GM12878 (cell line): ENCODE data around the gene SSX4. TPM values are rescaled to one million over a fixed set of nuclear protein-coding genes. Genes with fewer than 3 reads are reported as not detected.
"Not testable (repeated sequence)": the region's sequence is repeated elsewhere in the genome, so short reads cannot be mapped to it uniquely, and the experiment has no call there.

Experiments
- ATAC-seq: fragments of 200-7000 bp; cut with Tn5 transposase; 3 replicates; pipeline ENCODE4 v1.9.1; 2020; ENCODE audit warnings: mild to moderate bottlenecking, moderate library complexity
- BruUV-seq: library from RNA; stranded (reverse); fragments of 400-500 nt; replicated peaks from 2 replicates; lab custom pipeline; 2021; lab: Mats Ljungman, UMichigan
- CTCF ChIA-PET: fragments of 300-600 bp; sonication (Branson Sonifier 250); formaldehyde crosslinking; extraction: SDS; loops from one replicate; lab custom pipeline; 2021; ENCODE audit warnings: inconsistent platforms; lab: Yijun Ruan, JAX
- POLR2A ChIA-PET: fragments of 350-600 bp; formaldehyde crosslinking; extraction: SDS; loops from one replicate; lab custom pipeline; 2021; ENCODE audit warnings: inconsistent platforms; lab: Charles Lee
- RAD21 ChIA-PET: fragments of 300-600 bp; sonication (Branson Sonifier 250); formaldehyde crosslinking; loops from one replicate; lab custom pipeline; 2023; ENCODE audit warnings: antibody characterized with exemption; ENCODE audit not compliant: unreplicated experiment; lab: Charles Lee
- SMC1A ChIA-PET: fragments of 300-600 bp; sonication (Branson Sonifier 250); formaldehyde crosslinking; loops from one replicate; lab custom pipeline; 2023; ENCODE audit not compliant: unreplicated experiment, uncharacterized antibody; lab: Charles Lee
- DNase-seq: peaks from one replicate; pipeline ENCODE4 v3.0.0-alpha.2; 2011; ENCODE audit warnings: low read depth, low spot score
- FAIRE-seq: peaks from 3 replicates; lab custom pipeline; 2011; peaks lifted over from hg19 to GRCh38; lab: Jason Lieb, UNC
- H2AFZ ChIP-seq: 2 replicates; pipeline ENCODE4 v1.6.0; 2011; ENCODE audit warnings: low read depth, low read length, control low read depth; ENCODE audit not compliant: control insufficient read depth
- H3K27ac ChIP-seq: 2 replicates; pipeline ENCODE4 v1.5.1; 2011; ENCODE audit warnings: control low read depth; ENCODE audit not compliant: control insufficient read depth, insufficient read depth
- H3K27me3 ChIP-seq, 2 experiments: replicated peaks in 1 of 2; 2 replicates each; pipeline versions ENCODE4 v1.6.0 to v1.6.1; 2011; ENCODE audit warnings: low read length in 1 of 2; ENCODE audit not compliant: control insufficient read depth in 2 of 2, insufficient read depth in 2 of 2
- H3K36me3 ChIP-seq, 2 experiments: 2 replicates each; pipeline ENCODE4 v1.5.1; 2011; ENCODE audit warnings: low read length in 1 of 2; ENCODE audit not compliant: control insufficient read depth in 2 of 2, insufficient read depth in 2 of 2
- H3K4me1 ChIP-seq: 2 replicates; pipeline ENCODE4 v1.6.1; 2011; ENCODE audit warnings: mild to moderate bottlenecking, low read length, moderate library complexity, mixed read lengths; ENCODE audit not compliant: control insufficient read depth, insufficient read depth
- H3K4me2 ChIP-seq: 2 replicates; pipeline ENCODE4 v1.6.0; 2011; ENCODE audit warnings: control low read depth; ENCODE audit not compliant: control insufficient read depth, insufficient read depth
- H3K4me3 ChIP-seq: fragments of 200-600 bp; sonication (generic); 2 replicates; pipeline ENCODE4 v1.5.1; 2016
- H3K79me2 ChIP-seq: 2 replicates; pipeline ENCODE4 v1.6.0; 2011; ENCODE audit warnings: low read length; ENCODE audit not compliant: control insufficient read depth, insufficient read depth
- H3K9ac ChIP-seq: 2 replicates; pipeline ENCODE4 v1.8.0; 2011; ENCODE audit warnings: low read length, control low read depth, mixed read lengths; ENCODE audit not compliant: control insufficient read depth, insufficient read depth
- H3K9me3 ChIP-seq: replicated peaks from 3 replicates; pipeline ENCODE4 v1.5.1; 2011; ENCODE audit warnings: mild to moderate bottlenecking, low read length; ENCODE audit not compliant: control insufficient read depth, insufficient read depth
- H4K20me1 ChIP-seq: 2 replicates; pipeline ENCODE4 v1.6.0; 2011; ENCODE audit not compliant: control insufficient read depth, insufficient read depth
- WGBS: methylation state at CpG from one replicate; pipeline ENCODE4 v1.1.6; 2016; ENCODE audit warnings: low lambda C conversion rate; ENCODE audit not compliant: insufficient replicate concordance, insufficient coverage; ENCODE audit errors: missing lambda C conversion rate; 5-methylcytosine and 5-hydroxymethylcytosine counted together
- in situ Hi-C: fragments of 300-500 bp; cut with MboI; formaldehyde crosslinking; loops from 9 replicates; pipeline ENCODE4 v1.14.3; 2018; ENCODE audit warnings: mixed read lengths
- intact Hi-C: fragments of 100-400 bp; cut with micrococcal nuclease; formaldehyde crosslinking; loops from one replicate; pipeline ENCODE4 v1.14.2; 2022; ENCODE audit not compliant: unreplicated experiment
- polyA plus RNA-seq, 11 experiments: library from polyadenylated mRNA; depleted of rRNA in 4 of 11; unstranded in 6 of 11; stranded (reverse) in 5 of 11; fragments of >200 nt; fragmentation: Nextera tagmentation in 4 of 11; fragmentation: Illumina TruSeq in 1 of 11; extraction: Ambion mirVana in 4 of 11; extraction: Trizol in 1 of 11; gene quantifications; 1 replicate in 1 of 11; 2 replicates in 10 of 11; pipeline versions ENCODE4 v1.2.1 to v1.2.3, GENCODE V29; 2011 to 2016; ENCODE audit warnings: inconsistent platforms in 2 of 11, missing spikeins in 2 of 11, low read depth in 1 of 11
- small RNA-seq: library from RNA; depleted of rRNA; stranded (forward); fragments of <200 nt; gene quantifications from one replicate; pipeline ENCODE3, GENCODE V24; 2014
- total RNA-seq, 4 experiments: library from RNA; depleted of rRNA in 3 of 4; stranded (reverse); fragments of >200 nt in 3 of 4; fragmentation: Illumina TruSeq in 1 of 4; extraction: Trizol in 1 of 4; gene quantifications; 2 replicates each; pipeline versions ENCODE4 v1.2.1 to v1.2.3, GENCODE V29; 2013 to 2021

The SSX4 gene
- total and polyA plus RNA-seq, 10 of the 15 experiments (the other 5 are each of a cell fraction or from before 2014, with no cell fraction given) = not detected

DNA sequence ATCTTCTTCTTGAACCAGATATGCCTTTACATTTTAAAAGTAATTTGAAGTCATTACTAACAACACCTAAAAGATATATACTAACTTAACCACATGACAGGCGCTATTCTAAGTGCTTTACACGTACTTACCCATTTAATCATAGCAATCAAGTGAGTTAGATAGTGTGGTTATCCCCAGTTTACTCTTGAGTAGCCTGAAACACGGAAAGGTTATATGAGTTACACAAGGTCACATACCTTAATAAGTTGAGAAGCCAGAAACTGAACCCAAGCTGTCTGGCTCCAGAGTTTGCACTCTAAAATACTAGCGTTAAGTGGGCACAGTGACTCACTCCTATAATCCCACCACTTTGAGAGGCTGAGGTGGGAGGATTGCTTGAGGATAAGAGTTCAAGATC lies 46.8 kb downstream of the SSX4 start:
- 27% methylated on average over 4 of the region's 4 CpGs for WGBS
- H3K27ac ChIP-seq, CTCF ChIA-PET, H3K36me3 ChIP-seq, intact Hi-C loops, H3K27me3 ChIP-seq, H3K4me3 ChIP-seq, H3K4me2 ChIP-seq, H3K79me2 ChIP-seq, H3K4me1 ChIP-seq, SMC1A ChIA-PET, BruUV-seq, RAD21 ChIA-PET, ATAC-seq, H4K20me1 ChIP-seq, H3K9ac ChIP-seq, DNase-seq, H3K9me3 ChIP-seq, POLR2A ChIA-PET, FAIRE-seq, H2AFZ ChIP-seq: not testable (repeated sequence)
- in situ Hi-C loops = loop anchor here (25.0 kb wide), 1 partner anchor 118 kb away; no protein-coding TSS in a partner anchor

DNA sequence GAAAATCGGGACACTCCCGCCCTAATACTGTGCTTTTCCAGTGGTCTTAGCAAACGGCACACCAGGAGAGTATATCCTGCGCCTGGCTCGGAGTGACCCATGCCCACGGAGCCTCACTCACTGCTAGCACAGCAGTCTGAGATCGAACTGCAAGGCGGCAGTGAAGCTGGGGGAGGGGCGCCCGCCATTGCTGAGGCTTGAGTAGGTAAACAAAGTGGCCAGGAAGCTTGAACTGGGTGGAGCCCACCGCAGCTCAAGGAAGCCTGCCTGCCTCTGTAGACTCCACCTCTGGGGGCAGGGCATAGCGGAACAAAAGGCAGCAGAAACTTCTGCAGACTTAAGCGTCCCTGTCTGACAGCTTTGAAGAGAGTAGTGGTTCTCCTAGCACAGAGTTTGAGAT lies 50.4 kb downstream of the SSX4 start:
- H3K27ac ChIP-seq, intact Hi-C loops, H3K9ac ChIP-seq, H3K4me2 ChIP-seq, FAIRE-seq, H3K4me1 ChIP-seq, RAD21 ChIA-PET, POLR2A ChIA-PET, H2AFZ ChIP-seq, CTCF ChIA-PET, ATAC-seq, H4K20me1 ChIP-seq, DNase-seq, H3K36me3 ChIP-seq, BruUV-seq, H3K27me3 ChIP-seq, H3K4me3 ChIP-seq, H3K79me2 ChIP-seq, SMC1A ChIA-PET, H3K9me3 ChIP-seq: not testable (repeated sequence)
- 60% methylated on average over 13 of the region's 13 CpGs for WGBS
- in situ Hi-C loops = loop anchor here (25.0 kb wide), 1 partner anchor 121 kb away; no protein-coding TSS in a partner anchor

Small RNA genes within 50 kb of the gene (small RNA-seq; reads per million reads assigned to genes)
- gene AL606490.4 = not detected
- gene AL606490.7 = not detected
- not detected for gene AL606490.9

Other genes starting within 250 kb of the SSX4 start
Only the 7 nearest of the 11 such genes appear.
- not detected in 2 replicates for gene SSX1, start 128.1 kb upstream of the SSX4 start, total RNA-seq (2014; rRNA removed)
- gene SSX1, start 128.1 kb upstream of the SSX4 start, total RNA-seq (2014; rRNA removed; fragmentation: Illumina TruSeq; extraction: Trizol) = not detected in 2 replicates
- 0.15 TPM in 1 of 2 replicates, not detected in the other for gene SSX1, start 128.1 kb upstream of the SSX4 start, total RNA-seq (2021)
- gene SSX1, start 128.1 kb upstream of the SSX4 start, polyA plus RNA-seq (2011; rRNA removed) = 0.17 and 0.26 TPM in 2 replicates
- not detected in 2 replicates for gene SSX1, start 128.1 kb upstream of the SSX4 start, polyA plus RNA-seq (2014; fragmentation: Illumina TruSeq; extraction: Trizol)
- gene SSX1, start 128.1 kb upstream of the SSX4 start, polyA plus RNA-seq (2014; fragmentation: Nextera tagmentation; extraction: Ambion mirVana) = not detected
- gene SSX1, start 128.1 kb upstream of the SSX4 start, polyA plus RNA-seq (2014; rRNA removed) = not detected in 2 replicates
- gene SSX1, start 128.1 kb upstream of the SSX4 start, polyA plus RNA-seq (2016; fragmentation: Nextera tagmentation; extraction: Ambion mirVana) = not detected
- not detected in 2 replicates for gene SSX3, start 26.8 kb upstream of the SSX4 start, total RNA-seq (2014; rRNA removed)
- not detected in 2 replicates for gene SSX3, start 26.8 kb upstream of the SSX4 start, total RNA-seq (2014; rRNA removed; fragmentation: Illumina TruSeq; extraction: Trizol)
- not detected in 2 replicates for gene SSX3, start 26.8 kb upstream of the SSX4 start, total RNA-seq (2021)
- gene SSX3, start 26.8 kb upstream of the SSX4 start, polyA plus RNA-seq (2011; rRNA removed) = not detected in 2 replicates
- not detected in 2 replicates for gene SSX3, start 26.8 kb upstream of the SSX4 start, polyA plus RNA-seq (2014; fragmentation: Illumina TruSeq; extraction: Trizol)
- not detected for gene SSX3, start 26.8 kb upstream of the SSX4 start, polyA plus RNA-seq (2014; fragmentation: Nextera tagmentation; extraction: Ambion mirVana)
- not detected in 2 replicates for gene SSX3, start 26.8 kb upstream of the SSX4 start, polyA plus RNA-seq (2014; rRNA removed)
- not detected for gene SSX3, start 26.8 kb upstream of the SSX4 start, polyA plus RNA-seq (2016; fragmentation: Nextera tagmentation; extraction: Ambion mirVana)
- not detected in 2 replicates for gene SSX4B, start 28.4 kb downstream of the SSX4 start, total RNA-seq (2014; rRNA removed)
- gene SSX4B, start 28.4 kb downstream of the SSX4 start, total RNA-seq (2014; rRNA removed; fragmentation: Illumina TruSeq; extraction: Trizol) = not detected in 2 replicates
- gene SSX4B, start 28.4 kb downstream of the SSX4 start, total RNA-seq (2021) = not detected in 2 replicates
- gene SSX4B, start 28.4 kb downstream of the SSX4 start, polyA plus RNA-seq (2011; rRNA removed) = not detected in 2 replicates
- not detected in 2 replicates for gene SSX4B, start 28.4 kb downstream of the SSX4 start, polyA plus RNA-seq (2014; fragmentation: Illumina TruSeq; extraction: Trizol)
- gene SSX4B, start 28.4 kb downstream of the SSX4 start, polyA plus RNA-seq (2014; fragmentation: Nextera tagmentation; extraction: Ambion mirVana) = not detected
- 0.13 TPM in 1 of 2 replicates, not detected in the other for gene SSX4B, start 28.4 kb downstream of the SSX4 start, polyA plus RNA-seq (2014; rRNA removed)
- gene SSX4B, start 28.4 kb downstream of the SSX4 start, polyA plus RNA-seq (2016; fragmentation: Nextera tagmentation; extraction: Ambion mirVana) = not detected
- 81.3 and 96.2 TPM in 2 replicates for gene SLC38A5, start 86.7 kb downstream of the SSX4 start, total RNA-seq (2014; rRNA removed)
- gene SLC38A5, start 86.7 kb downstream of the SSX4 start, total RNA-seq (2014; rRNA removed; fragmentation: Illumina TruSeq; extraction: Trizol) = 51.5 and 53.6 TPM in 2 replicates
- 95.6 and 102 TPM in 2 replicates for gene SLC38A5, start 86.7 kb downstream of the SSX4 start, total RNA-seq (2021)
- gene SLC38A5, start 86.7 kb downstream of the SSX4 start, polyA plus RNA-seq (2011; rRNA removed) = 30.5 and 59.9 TPM in 2 replicates
- gene SLC38A5, start 86.7 kb downstream of the SSX4 start, polyA plus RNA-seq (2014; fragmentation: Illumina TruSeq; extraction: Trizol) = 42.5 and 65.0 TPM in 2 replicates
- gene SLC38A5, start 86.7 kb downstream of the SSX4 start, polyA plus RNA-seq (2014; fragmentation: Nextera tagmentation; extraction: Ambion mirVana) = 1 to 10 TPM; 4.2 to 9.0 TPM
- 108 and 142 TPM in 2 replicates for gene SLC38A5, start 86.7 kb downstream of the SSX4 start, polyA plus RNA-seq (2014; rRNA removed)
- 10 to 100 TPM; 76.2 to 81.3 TPM for gene SLC38A5, start 86.7 kb downstream of the SSX4 start, polyA plus RNA-seq (2016; fragmentation: Nextera tagmentation; extraction: Ambion mirVana)
- 86.0 and 87.8 TPM in 2 replicates for gene FTSJ1, start 92.7 kb downstream of the SSX4 start, total RNA-seq (2014; rRNA removed)
- 46.9 and 58.3 TPM in 2 replicates for gene FTSJ1, start 92.7 kb downstream of the SSX4 start, total RNA-seq (2014; rRNA removed; fragmentation: Illumina TruSeq; extraction: Trizol)
- 57.4 and 60.7 TPM in 2 replicates for gene FTSJ1, start 92.7 kb downstream of the SSX4 start, total RNA-seq (2021)
- gene FTSJ1, start 92.7 kb downstream of the SSX4 start, polyA plus RNA-seq (2011; rRNA removed) = 25.2 and 31.0 TPM in 2 replicates
- 32.6 and 46.5 TPM in 2 replicates for gene FTSJ1, start 92.7 kb downstream of the SSX4 start, polyA plus RNA-seq (2014; fragmentation: Illumina TruSeq; extraction: Trizol)
- 10 to 100 TPM in 1 of 2 experiments, 1 to 10 TPM in 1; 8.8 to 18.2 TPM for gene FTSJ1, start 92.7 kb downstream of the SSX4 start, polyA plus RNA-seq (2014; fragmentation: Nextera tagmentation; extraction: Ambion mirVana)
- gene FTSJ1, start 92.7 kb downstream of the SSX4 start, polyA plus RNA-seq (2014; rRNA removed) = 67.8 and 68.8 TPM in 2 replicates
- 10 to 100 TPM; 74.9 to 86.9 TPM for gene FTSJ1, start 92.7 kb downstream of the SSX4 start, polyA plus RNA-seq (2016; fragmentation: Nextera tagmentation; extraction: Ambion mirVana)
- 15.2 and 16.6 TPM in 2 replicates for gene PORCN, start 125.5 kb downstream of the SSX4 start, total RNA-seq (2014; rRNA removed)
- 5.7 and 7.9 TPM in 2 replicates for gene PORCN, start 125.5 kb downstream of the SSX4 start, total RNA-seq (2014; rRNA removed; fragmentation: Illumina TruSeq; extraction: Trizol)
- gene PORCN, start 125.5 kb downstream of the SSX4 start, total RNA-seq (2021) = 14.0 and 18.0 TPM in 2 replicates
- 5.6 and 12.9 TPM in 2 replicates for gene PORCN, start 125.5 kb downstream of the SSX4 start, polyA plus RNA-seq (2011; rRNA removed)
- gene PORCN, start 125.5 kb downstream of the SSX4 start, polyA plus RNA-seq (2014; fragmentation: Illumina TruSeq; extraction: Trizol) = 8.3 and 12.5 TPM in 2 replicates
- 1 to 10 TPM in 1 of 2 experiments, under 1 TPM in 1; 0.27 to 1.4 TPM for gene PORCN, start 125.5 kb downstream of the SSX4 start, polyA plus RNA-seq (2014; fragmentation: Nextera tagmentation; extraction: Ambion mirVana)
- 17.9 and 19.5 TPM in 2 replicates for gene PORCN, start 125.5 kb downstream of the SSX4 start, polyA plus RNA-seq (2014; rRNA removed)
- 10 to 100 TPM; 18.2 to 21.0 TPM for gene PORCN, start 125.5 kb downstream of the SSX4 start, polyA plus RNA-seq (2016; fragmentation: Nextera tagmentation; extraction: Ambion mirVana)
- 159 and 169 TPM in 2 replicates for gene EBP, start 138.3 kb downstream of the SSX4 start, total RNA-seq (2014; rRNA removed)
- gene EBP, start 138.3 kb downstream of the SSX4 start, total RNA-seq (2014; rRNA removed; fragmentation: Illumina TruSeq; extraction: Trizol) = 169 and 174 TPM in 2 replicates
- 154 and 170 TPM in 2 replicates for gene EBP, start 138.3 kb downstream of the SSX4 start, total RNA-seq (2021)
- 69.5 and 125 TPM in 2 replicates for gene EBP, start 138.3 kb downstream of the SSX4 start, polyA plus RNA-seq (2011; rRNA removed)
- gene EBP, start 138.3 kb downstream of the SSX4 start, polyA plus RNA-seq (2014; fragmentation: Illumina TruSeq; extraction: Trizol) = 126 and 163 TPM in 2 replicates
- 100 to 1,000 TPM; 364 to 628 TPM for gene EBP, start 138.3 kb downstream of the SSX4 start, polyA plus RNA-seq (2014; fragmentation: Nextera tagmentation; extraction: Ambion mirVana)
- gene EBP, start 138.3 kb downstream of the SSX4 start, polyA plus RNA-seq (2014; rRNA removed) = 183 and 185 TPM in 2 replicates
- 100 to 1,000 TPM; 242 to 263 TPM for gene EBP, start 138.3 kb downstream of the SSX4 start, polyA plus RNA-seq (2016; fragmentation: Nextera tagmentation; extraction: Ambion mirVana)